ENCODE results near the gene TUG1.

GRCh38 chr22:30928401-30928800 is 40.7 kb upstream of the TUG1 start:
- TF ChIP-seq CTCF (conservative IDR thresholded peaks at IDR 0.05; ENCODE audit: low read depth, low read length), result no peak
- no peak for TF ChIP-seq EZH2phosphoT487 (IDR thresholded peaks at IDR 0.05; ENCODE audit: borderline replicate concordance, low read length)

Data from PC-3 (cell line).